IPS-18a (cell line): ENCODE measurements around the gene AP1G1.

ENCODE experiments used
- H3K27ac ChIP-seq: one replicate; pipeline ENCODE4 v1.5.1; 2013; ENCODE audit warnings: low read length
- H3K27me3 ChIP-seq: one replicate; pipeline ENCODE4 v1.6.1; 2013; ENCODE audit warnings: mild to moderate bottlenecking, low read length; ENCODE audit not compliant: control insufficient read depth, insufficient read depth
- H3K36me3 ChIP-seq: one replicate; pipeline ENCODE4 v1.6.1; 2013; ENCODE audit warnings: low read depth, low read length; ENCODE audit not compliant: control insufficient read depth
- H3K4me1 ChIP-seq: one replicate; pipeline ENCODE4 v1.6.1; 2013; ENCODE audit warnings: low read depth, low read length; ENCODE audit not compliant: control insufficient read depth
- H3K4me3 ChIP-seq: one replicate; pipeline ENCODE4 v1.5.1; 2013; ENCODE audit warnings: low read length
- H3K9ac ChIP-seq: one replicate; pipeline ENCODE4 v1.6.1; 2013; ENCODE audit warnings: mild to moderate bottlenecking, low read length, moderate library complexity
- H3K9me3 ChIP-seq: one replicate; pipeline ENCODE4 v1.6.1; 2013; ENCODE audit warnings: low read depth, low read length; ENCODE audit not compliant: control insufficient read depth

AP1G1 gene

GRCh38 chr16:71808593-71809459, at the start of gene AP1G1:
Gene AP1G1, minus strand, starts transcription at chr16:71808834. Its CDS starts 19,355 bp downstream, at chr16:71789479.
- Histone ChIP-seq H3K4me3 (peak within 1 kb of the TSS; percentile 91), H3K9ac (peak within 1 kb of the TSS; percentile 96), H3K9me3 (no peaks in the 10 kb centered on the region), H3K36me3 (no peaks in the 10 kb centered on the region), H3K4me1 (peaks cover 4% of the 10 kb centered on the region), H3K27ac (peak within 1 kb of the TSS; percentile 99), H3K27me3 (no peaks in the 10 kb centered on the region)

GRCh38 chr16:71855937-71856662, 47.5 kb upstream of the AP1G1 start:
- H3K27ac ChIP-seq: no peak overlapping the region
- peaks cover 16% of the 10 kb centered on the region for H3K36me3 ChIP-seq
- H3K9me3 ChIP-seq: no peaks in the 10 kb centered on the region
- no peak overlapping the region for H3K4me3 ChIP-seq
- H3K9ac ChIP-seq: no peak overlapping the region
- H3K4me1 ChIP-seq: no peaks in the 10 kb centered on the region
- no peaks in the 10 kb centered on the region for H3K27me3 ChIP-seq

- Histone ChIP-seq H3K4me1 (no peaks in the 10 kb centered on the region), H3K9ac (no peak overlapping the region), H3K27me3 (no peaks in the 10 kb centered on the region), H3K36me3 (peaks cover 24% of the 10 kb centered on the region), H3K4me3 (no peak overlapping the region), H3K9me3 (no peaks in the 10 kb centered on the region), H3K27ac (no peak overlapping the region)
These were observed 45.8 kb upstream of the AP1G1 start for GRCh38 chr16:71854369-71854948.

DNA sequence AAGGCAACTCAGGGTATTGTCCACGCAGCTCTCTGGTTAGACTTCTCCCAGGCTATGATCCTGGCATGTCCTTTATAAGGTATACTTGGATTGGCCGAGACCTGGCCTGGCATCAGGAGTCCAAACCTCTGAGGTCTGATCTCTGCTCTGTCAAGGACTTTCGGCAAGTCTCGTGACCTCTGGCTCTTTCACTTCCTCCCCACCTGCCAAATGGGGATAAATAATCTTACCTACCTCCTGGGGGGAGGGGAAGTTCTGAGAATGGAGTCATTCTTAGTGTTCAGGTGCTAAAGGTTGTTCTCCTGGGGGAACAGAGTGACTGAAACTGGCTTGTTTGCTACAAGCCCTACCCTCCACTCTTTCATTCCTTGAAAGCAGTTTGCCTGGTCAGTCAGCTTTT, 44.8 kb upstream of the AP1G1 start:
- Histone ChIP-seq H3K9ac (no peak overlapping the region), H3K4me1 (no peaks in the 10 kb centered on the region), H3K9me3 (no peaks in the 10 kb centered on the region), H3K4me3 (no peak overlapping the region), H3K27ac (no peak overlapping the region), H3K27me3 (no peaks in the 10 kb centered on the region), H3K36me3 (peaks cover 28% of the 10 kb centered on the region)

DNA sequence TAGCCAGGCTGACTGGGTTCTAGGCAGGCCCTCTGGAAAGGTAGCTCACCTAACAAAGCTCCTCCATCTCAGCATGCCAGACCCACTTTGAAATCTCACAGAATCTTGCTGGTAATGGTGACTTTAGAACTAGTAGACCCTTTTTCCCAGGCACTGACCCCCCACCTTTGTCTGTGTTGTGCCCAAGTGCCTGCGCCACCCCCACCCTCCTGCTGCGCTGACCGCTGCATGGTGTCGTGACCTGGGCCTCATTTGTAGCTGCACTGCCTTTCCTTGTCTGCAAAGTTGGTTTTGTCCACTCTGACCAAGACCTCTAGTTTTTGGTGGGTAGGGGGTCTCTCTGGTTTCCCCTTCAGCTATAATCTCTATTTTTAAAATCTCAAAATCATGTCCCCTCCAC, 43.9 kb upstream of the AP1G1 start:
- H3K9ac ChIP-seq: no peak overlapping the region
- no peaks in the 10 kb centered on the region for H3K27me3 ChIP-seq
- peaks cover 32% of the 10 kb centered on the region for H3K36me3 ChIP-seq
- no peaks in the 10 kb centered on the region for H3K4me1 ChIP-seq
- H3K4me3 ChIP-seq: no peak overlapping the region
- no peak overlapping the region for H3K27ac ChIP-seq
- no peaks in the 10 kb centered on the region for H3K9me3 ChIP-seq

DNA sequence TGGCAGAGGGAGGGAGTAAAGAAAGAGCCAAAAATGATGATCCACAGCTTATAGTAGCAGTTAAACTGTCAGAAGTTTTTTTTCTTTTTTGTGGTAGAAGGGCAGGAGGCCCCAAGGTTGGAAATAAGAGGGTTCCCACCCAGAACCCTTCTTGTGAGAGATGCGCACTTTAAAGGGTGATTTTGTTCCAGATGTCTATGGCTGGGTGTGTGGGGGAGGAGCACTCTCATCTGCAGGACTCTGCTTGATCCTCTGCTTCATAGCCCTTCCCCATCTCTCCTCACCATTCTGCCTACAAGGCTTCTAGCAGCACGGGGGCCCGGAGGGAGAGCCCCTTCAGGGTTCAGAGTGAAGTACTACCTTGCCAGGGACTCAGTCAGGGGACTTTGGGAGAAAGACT, 43.5 kb upstream of the AP1G1 start:
- Histone ChIP-seq H3K4me3 (no peak overlapping the region), H3K27me3 (no peaks in the 10 kb centered on the region), H3K4me1 (no peaks in the 10 kb centered on the region), H3K36me3 (peaks cover 32% of the 10 kb centered on the region), H3K9ac (no peak overlapping the region), H3K27ac (no peak overlapping the region), H3K9me3 (no peaks in the 10 kb centered on the region)

DNA sequence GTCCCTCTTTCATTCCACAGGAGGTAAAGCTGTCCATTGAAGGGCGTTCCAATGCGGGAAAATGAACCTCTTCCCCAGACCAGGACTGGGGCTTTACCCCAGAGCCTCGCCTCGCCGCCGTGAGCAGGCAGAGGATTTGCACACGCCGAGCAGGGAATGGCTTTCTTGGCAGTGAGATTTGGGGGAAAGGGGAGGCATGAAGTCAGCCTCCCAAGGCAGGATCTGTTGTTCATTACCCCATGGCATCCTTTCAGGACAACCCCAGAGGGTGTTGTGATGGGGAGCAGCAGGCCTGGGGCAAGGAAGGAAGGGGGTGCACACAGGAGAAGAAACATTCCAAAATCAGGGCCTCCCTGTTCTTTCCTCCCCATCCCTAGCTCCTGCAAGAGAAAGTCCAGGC, 43.1 kb upstream of the AP1G1 start:
- H3K27me3 ChIP-seq: no peaks in the 10 kb centered on the region
- no peak overlapping the region for H3K9ac ChIP-seq
- H3K4me1 ChIP-seq: peaks cover 3% of the 10 kb centered on the region
- no peak overlapping the region for H3K4me3 ChIP-seq
- H3K36me3 ChIP-seq: peaks cover 32% of the 10 kb centered on the region
- no peaks in the 10 kb centered on the region for H3K9me3 ChIP-seq
- H3K27ac ChIP-seq: no peak overlapping the region

DNA sequence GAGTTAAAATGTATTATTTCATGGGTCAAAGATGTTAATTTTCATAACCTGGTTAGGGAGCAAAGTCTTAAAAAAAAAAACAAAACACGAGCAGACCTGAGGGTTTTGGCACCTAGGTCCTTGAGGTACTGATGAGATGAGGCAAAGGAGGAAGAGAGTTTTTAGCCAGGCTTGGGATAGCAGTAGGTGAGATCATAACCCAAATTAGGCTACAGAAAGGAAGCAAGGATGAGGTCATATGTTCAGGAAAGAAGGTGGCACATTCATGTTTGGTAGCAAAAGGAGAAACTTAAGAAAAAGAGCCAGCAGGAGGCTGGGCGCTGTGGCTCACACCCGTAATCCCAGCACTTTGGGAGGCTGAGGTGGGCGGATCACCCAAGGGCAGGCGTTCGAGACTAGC, 40.0 kb upstream of the AP1G1 start:
- Histone ChIP-seq H3K4me1 (peaks cover 4% of the 10 kb centered on the region), H3K9me3 (no peaks in the 10 kb centered on the region), H3K27ac (no peak overlapping the region), H3K36me3 (peaks cover 32% of the 10 kb centered on the region), H3K9ac (no peak overlapping the region), H3K4me3 (no peak overlapping the region), H3K27me3 (no peaks in the 10 kb centered on the region)

DNA sequence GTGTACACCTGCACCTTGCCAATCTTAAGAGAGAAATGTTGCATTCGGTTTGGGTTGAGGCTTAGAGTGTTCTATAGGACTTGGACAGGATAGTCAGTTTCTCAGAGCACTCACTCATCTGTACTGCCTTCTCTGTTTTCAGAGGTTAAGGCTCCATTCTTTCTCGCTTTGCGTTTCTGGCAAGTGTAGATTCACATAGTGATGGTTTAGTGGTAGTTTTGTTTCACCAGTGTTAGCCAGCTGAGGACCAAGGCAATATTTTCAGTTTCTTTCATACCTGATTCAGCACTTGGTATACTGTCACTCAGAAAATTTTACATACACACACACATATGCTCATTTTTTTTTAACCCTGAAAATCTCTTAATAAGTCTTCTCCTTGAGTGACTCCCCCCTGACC, 38.5 kb upstream of the AP1G1 start:
- no peak overlapping the region for H3K27ac ChIP-seq

GRCh38 chr16:71846431-71846830, 37.8 kb upstream of the AP1G1 start:
- Histone ChIP-seq H3K9me3 (no peaks in the 10 kb centered on the region), H3K36me3 (peaks cover 31% of the 10 kb centered on the region), H3K4me1 (peaks cover 4% of the 10 kb centered on the region), H3K27ac (no peak overlapping the region), H3K9ac (peak overlapping the region; percentile 84), H3K4me3 (peak overlapping the region; percentile 73), H3K27me3 (no peaks in the 10 kb centered on the region)

More for the DNA sequence above, 38.5 kb upstream of the AP1G1 start:
- no peaks in the 10 kb centered on the region for H3K9me3 ChIP-seq
- peak overlapping the region; percentile 73 for H3K4me3 ChIP-seq
- peaks cover 4% of the 10 kb centered on the region for H3K4me1 ChIP-seq
- no peaks in the 10 kb centered on the region for H3K27me3 ChIP-seq
- H3K9ac ChIP-seq: no peak overlapping the region
- peaks cover 32% of the 10 kb centered on the region for H3K36me3 ChIP-seq

GRCh38 chr16:71845639-71846430, 37.2 kb upstream of the AP1G1 start, which contains the start of gene ATXN1L:
Gene ATXN1L, plus strand, starts transcription at chr16:71845976. Its CDS starts 3,765 bp downstream, at chr16:71849741.
- Histone ChIP-seq H3K4me3 (peak within 1 kb of the TSS; percentile 73), H3K4me1 (peaks cover 4% of the 10 kb centered on the region), H3K9ac (peak within 1 kb of the TSS; percentile 84), H3K9me3 (no peaks in the 10 kb centered on the region), H3K36me3 (peaks cover 25% of the 10 kb centered on the region), H3K27ac (no peak within 1 kb of the TSS), H3K27me3 (no peaks in the 10 kb centered on the region)
